Transverse colon (tissue), 4 donors: ENCODE data around the gene PSAP. TPM values are rescaled to one million over a fixed set of nuclear protein-coding genes. Genes with fewer than 3 reads are reported as not detected.

Experiments
- DNase-seq: peaks from one replicate; pipeline ENCODE4 v3.0.0-alpha.2; 2019
- H3K27ac ChIP-seq, 4 donors: fragments of 200-600 bp; sonication (generic); 2 replicates each; pipeline ENCODE4 v1.5.1; 2016 to 2018; ENCODE audit warnings: inconsistent platforms in 4 of 4
- H3K27me3 ChIP-seq: fragments of 200-600 bp; sonication (generic); 2 replicates; pipeline ENCODE4 v1.5.1; 2017; ENCODE audit warnings: inconsistent platforms
- H3K36me3 ChIP-seq, 4 donors: fragments of 200-600 bp; sonication (generic); 2 replicates each; pipeline ENCODE4 v1.5.1; 2017 to 2019; ENCODE audit warnings: inconsistent platforms in 4 of 4
- H3K4me1 ChIP-seq, 4 donors: fragments of 200-600 bp; sonication (generic); 2 replicates each; pipeline ENCODE4 v1.5.1; 2017 to 2020; ENCODE audit warnings: inconsistent platforms in 4 of 4
- H3K4me3 ChIP-seq, 4 donors: fragments of 200-600 bp; sonication (generic); 1 replicate in 1 of 4; 2 replicates in 3 of 4; pipeline versions ENCODE4 v1.5.1 to v1.6.1; 2017 to 2019; ENCODE audit warnings: inconsistent platforms in 4 of 4
- H3K9me3 ChIP-seq, 2 donors: fragments of 200-600 bp; sonication (generic); 2 replicates each; pipeline ENCODE4 v1.5.1; 2017 to 2019; ENCODE audit warnings: inconsistent platforms in 2 of 2
- EP300 ChIP-seq: sonication (generic); formaldehyde crosslinking; IDR thresholded peaks from one replicate; pipeline ENCODE4 v1.6.1; 2017; ENCODE audit warnings: antibody characterized with exemption, low read depth
- POLR2A ChIP-seq: fragments of 450-650 bp; IDR thresholded peaks from one replicate; pipeline ENCODE4 v1.6.1; 2016; ENCODE audit warnings: antibody characterized with exemption, mild to moderate bottlenecking, moderate library complexity
- POLR2AphosphoS5 ChIP-seq, 3 donors: sonication (generic); formaldehyde crosslinking; IDR thresholded peaks; one replicate each; pipeline ENCODE4 v1.6.1; 2016; ENCODE audit warnings: antibody characterized with exemption in 3 of 3
- WGBS, 2 donors: methylation state at CpG; one replicate each; pipeline ENCODE4 v1.1.5; 2018; ENCODE audit warnings: low coverage in 1 of 2; 5-methylcytosine and 5-hydroxymethylcytosine counted together
- in situ Hi-C, 4 donors: fragments of 200-750 bp; cut with MboI; loops; one replicate each; pipeline versions ENCODE4 v1.15.0 to v1.15.1; 2017; ENCODE audit warnings: low sequenced_read_pairs in 3 of 4, low pct_ligation_motif_present in 1 of 4, low pct_unique_long_range_greater_than_20kb in 1 of 4
- intact Hi-C: fragments of 100-400 bp; cut with DNase I; formaldehyde crosslinking; loops from one replicate; pipeline ENCODE4 v1.15.1; 2023; ENCODE audit warnings: low total_unique reads
- total RNA-seq, 4 donors: library from RNA; depleted of rRNA; stranded (reverse); fragments of >200 nt; gene quantifications; one replicate each; pipeline ENCODE4 v1.1.0, GENCODE V29; 2016
- TF ChIP-seq, protein P1 (sequence below), 5 experiments: fragments of 200-600 bp in 3 of 5; fragments of 450-650 bp in 2 of 5; sonication (generic) in 3 of 5; IDR thresholded peaks; 1 replicate in 2 of 5; 2 replicates in 3 of 5; pipeline ENCODE4 v1.5.1; 2016 to 2017; ENCODE audit warnings: antibody characterized with exemption in 5 of 5, inconsistent platforms in 3 of 5, mild to moderate bottlenecking in 2 of 5, moderate library complexity in 1 of 5

Gene PSAP
- total RNA-seq, 4 donors from 2014 or later: 383 to 667 (median 478) TPM

DNA sequence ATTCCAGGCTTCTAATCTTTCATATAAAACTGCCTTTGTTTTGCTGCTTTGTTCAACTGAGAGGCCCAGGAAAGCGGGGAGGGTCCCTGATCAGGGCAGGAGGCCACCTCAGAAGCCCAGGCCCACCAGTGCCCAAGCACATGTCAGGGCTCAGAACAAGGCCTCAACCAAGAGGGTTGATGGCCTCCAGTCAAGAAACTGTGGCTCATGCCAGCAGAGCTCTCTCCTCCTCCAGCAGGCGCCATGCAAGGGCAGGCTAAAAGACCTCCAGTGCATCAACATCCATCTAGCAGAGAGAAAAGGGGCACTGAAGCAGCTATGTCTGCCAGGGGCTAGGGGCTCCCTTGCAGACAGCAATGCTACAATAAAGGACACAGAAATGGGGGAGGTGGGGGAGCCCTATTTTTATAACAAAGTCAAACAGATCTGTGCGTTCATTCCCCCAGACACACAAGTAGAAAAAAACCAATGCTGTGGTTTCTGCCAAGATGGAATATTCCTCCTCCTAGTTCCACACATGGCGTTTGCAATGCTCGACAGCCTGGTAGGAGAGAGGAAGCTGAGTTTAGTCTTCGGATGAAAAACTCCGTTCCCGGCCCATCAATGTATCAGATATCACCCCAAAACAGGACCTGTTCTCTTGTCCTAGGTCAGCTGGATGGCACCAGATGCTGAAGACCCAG, 34.0 kb downstream of the PSAP start:
- no peaks in the 10 kb centered on the region for H3K27me3 ChIP-seq
- no peaks in the 10 kb centered on the region for H3K4me1 ChIP-seq
- H3K4me3 ChIP-seq: no peak overlapping the region
- peak overlapping the region in 1 of 4 donors; percentile 21 for H3K27ac ChIP-seq
- in situ Hi-C loops (loop anchor here (10.0 to 25.0 kb wide), 5 partner anchors 105 to 505 kb away; partner anchors contain the start of genes CDH23 (in 3 of the 4), SLC29A3 (in 2 of the 4) and C10orf105 (in 1 of the 4)), intact Hi-C loops (loop anchor here (10.0 kb wide), 2 partner anchors 432 to 502 kb away; partner anchors contain the start of gene SLC29A3)
- H3K36me3 ChIP-seq: peaks cover 0 to 52% (median 28%) of the 10 kb centered on the region in 4 donors
- 80 to 85% methylated on average over 6 to 8 of the region's 8 CpGs for WGBS, 2 donors
- no peaks in the 10 kb centered on the region for H3K9me3 ChIP-seq
- DNase-seq: no peak
- TF ChIP-seq POLR2AphosphoS5 (IDR thresholded peaks at IDR 0.05): no peak
- TF ChIP-seq EP300: no peak
- TF ChIP-seq POLR2A: no peak
- TF ChIP-seq, protein P1, sequence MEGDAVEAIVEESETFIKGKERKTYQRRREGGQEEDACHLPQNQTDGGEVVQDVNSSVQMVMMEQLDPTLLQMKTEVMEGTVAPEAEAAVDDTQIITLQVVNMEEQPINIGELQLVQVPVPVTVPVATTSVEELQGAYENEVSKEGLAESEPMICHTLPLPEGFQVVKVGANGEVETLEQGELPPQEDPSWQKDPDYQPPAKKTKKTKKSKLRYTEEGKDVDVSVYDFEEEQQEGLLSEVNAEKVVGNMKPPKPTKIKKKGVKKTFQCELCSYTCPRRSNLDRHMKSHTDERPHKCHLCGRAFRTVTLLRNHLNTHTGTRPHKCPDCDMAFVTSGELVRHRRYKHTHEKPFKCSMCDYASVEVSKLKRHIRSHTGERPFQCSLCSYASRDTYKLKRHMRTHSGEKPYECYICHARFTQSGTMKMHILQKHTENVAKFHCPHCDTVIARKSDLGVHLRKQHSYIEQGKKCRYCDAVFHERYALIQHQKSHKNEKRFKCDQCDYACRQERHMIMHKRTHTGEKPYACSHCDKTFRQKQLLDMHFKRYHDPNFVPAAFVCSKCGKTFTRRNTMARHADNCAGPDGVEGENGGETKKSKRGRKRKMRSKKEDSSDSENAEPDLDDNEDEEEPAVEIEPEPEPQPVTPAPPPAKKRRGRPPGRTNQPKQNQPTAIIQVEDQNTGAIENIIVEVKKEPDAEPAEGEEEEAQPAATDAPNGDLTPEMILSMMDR (IDR thresholded peaks at IDR 0.05): no peak

DNA sequence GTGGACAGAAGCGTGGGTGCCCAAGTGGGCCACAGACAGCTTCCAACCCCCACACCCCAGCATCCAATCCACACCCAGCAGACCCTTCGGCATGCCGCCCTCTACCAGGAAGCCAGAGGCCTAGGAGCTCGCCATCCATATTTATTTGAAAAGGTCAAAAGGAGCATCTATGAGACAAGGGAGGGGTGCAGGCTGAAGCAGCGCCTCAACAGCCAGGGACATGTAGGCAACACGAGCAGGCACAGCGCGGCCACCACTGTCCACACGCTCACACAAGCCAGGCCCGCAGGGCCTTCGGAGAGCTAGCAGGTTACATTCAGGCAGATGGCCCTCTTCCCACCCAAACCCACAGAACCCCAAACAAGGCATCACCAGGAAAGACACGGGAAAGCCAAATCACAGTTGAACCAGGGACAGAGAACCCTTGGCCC, 34.6 kb downstream of the PSAP start:
- TF ChIP-seq POLR2AphosphoS5 (IDR thresholded peaks at IDR 0.05) (no peak), EP300 (no peak), POLR2A (no peak)
- TF ChIP-seq, protein P1 (IDR thresholded peaks at IDR 0.05): no peak
- no peak for DNase-seq
- in situ Hi-C loops (loop anchor here (10.0 to 25.0 kb wide), 5 partner anchors 104 to 504 kb away; partner anchors contain the start of genes CDH23 (in 3 of the 4), SLC29A3 (in 2 of the 4) and C10orf105 (in 1 of the 4)), intact Hi-C loops (loop anchor here (10.0 kb wide), 2 partner anchors 432 to 502 kb away; partner anchors contain the start of gene SLC29A3)
- H3K27me3 ChIP-seq: no peaks in the 10 kb centered on the region
- H3K4me3 ChIP-seq: no peak overlapping the region
- no peaks in the 10 kb centered on the region for H3K9me3 ChIP-seq
- peaks cover 0 to 4% (median 0%) of the 10 kb centered on the region in 4 donors for H3K4me1 ChIP-seq
- WGBS, 2 donors: 90% methylated on average over 12 of the region's 12 CpGs; no CpG with 5 or more reads in 1 of the 2 donors
- H3K36me3 ChIP-seq: peaks cover 0 to 45% (median 26%) of the 10 kb centered on the region in 4 donors
- no peak overlapping the region for H3K27ac ChIP-seq

GRCh38 chr10:71815515-71816130, 35.4 kb downstream of the PSAP start:
- 80 to 88% methylated on average over 2 to 15 of the region's 15 CpGs for WGBS, 2 donors
- Histone ChIP-seq H3K27ac (no peak overlapping the region), H3K27me3 (no peaks in the 10 kb centered on the region), H3K36me3 (peaks cover 0 to 39% (median 22%) of the 10 kb centered on the region in 4 donors), H3K9me3 (no peaks in the 10 kb centered on the region), H3K4me3 (no peak overlapping the region), H3K4me1 (peaks cover 0 to 4% (median 0%) of the 10 kb centered on the region in 4 donors)
- DNase-seq: no peak
- TF ChIP-seq POLR2AphosphoS5 (IDR thresholded peaks at IDR 0.05) (no peak), EP300 (no peak), POLR2A (no peak)
- intact Hi-C loops (loop anchor here (10.0 kb wide), 2 partner anchors 431 to 501 kb away; partner anchors contain the start of gene SLC29A3), in situ Hi-C loops (loop anchor here (10.0 to 25.0 kb wide), 5 partner anchors 103 to 503 kb away; partner anchors contain the start of genes CDH23 (in 3 of the 4), SLC29A3 (in 2 of the 4) and C10orf105 (in 1 of the 4))

DNA sequence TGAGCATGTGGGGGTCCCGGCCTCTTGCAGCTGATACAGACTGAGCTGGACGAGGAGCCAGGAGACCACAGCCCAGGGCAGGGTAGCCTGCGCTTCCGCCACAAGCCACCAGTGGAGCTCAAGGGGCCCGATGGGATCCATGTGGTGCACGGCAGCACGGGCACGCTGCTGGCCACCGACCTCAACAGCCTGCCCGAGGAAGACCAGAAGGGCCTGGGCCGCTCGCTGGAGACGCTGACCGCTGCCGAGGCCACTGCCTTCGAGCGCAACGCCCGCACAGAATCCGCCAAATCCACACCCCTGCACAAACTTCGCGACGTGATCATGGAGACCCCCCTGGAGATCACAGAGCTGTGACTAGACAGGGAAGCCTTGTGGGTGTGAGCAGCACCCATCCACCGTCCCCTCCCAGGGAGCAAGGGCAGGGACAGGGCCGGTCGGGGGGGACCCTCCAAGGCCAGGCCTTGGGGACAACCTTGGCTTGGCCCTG, 36.1 kb downstream of the PSAP start:
- intact Hi-C loops (loop anchor here (10.0 kb wide), 2 partner anchors 430 to 500 kb away; partner anchors contain the start of gene SLC29A3), in situ Hi-C loops (loop anchor here (10.0 to 25.0 kb wide), 5 partner anchors 103 to 503 kb away; partner anchors contain the start of genes CDH23 (in 3 of the 4), SLC29A3 (in 2 of the 4) and C10orf105 (in 1 of the 4))
- WGBS, 2 donors: 90 to 91% methylated on average over 2 to 26 of the region's 26 CpGs
- Histone ChIP-seq H3K4me3 (no peak overlapping the region), H3K36me3 (peaks cover 0 to 33% (median 19%) of the 10 kb centered on the region in 4 donors), H3K4me1 (peaks cover 0 to 4% (median 0%) of the 10 kb centered on the region in 4 donors), H3K9me3 (no peaks in the 10 kb centered on the region), H3K27me3 (no peaks in the 10 kb centered on the region), H3K27ac (no peak overlapping the region)
- no peak for DNase-seq
- TF ChIP-seq, protein P1 (IDR thresholded peaks at IDR 0.05): no peak
- TF ChIP-seq POLR2AphosphoS5 (IDR thresholded peaks at IDR 0.05): no peak
- TF ChIP-seq EP300: no peak
